Left ventricle myocardium inferior (tissue), 1 donor: ENCODE data around the gene RPRD1B. TPM values are rescaled to one million over a fixed set of nuclear protein-coding genes. Genes with fewer than 3 reads are reported as not detected.

Experiments
- DNase-seq: peaks from one replicate; pipeline ENCODE4 v3.0.0-alpha.2; 2020
- H3K27ac ChIP-seq: fragments of 200-600 bp; replicated peaks from 2 replicates; pipeline ENCODE4 v1.8.0; 2021
- H3K27me3 ChIP-seq: fragments of 200-600 bp; 2 replicates; pipeline ENCODE4 v1.8.0; 2021; ENCODE audit warnings: low read depth
- H3K36me3 ChIP-seq: fragments of 200-600 bp; 2 replicates; pipeline ENCODE4 v1.8.0; 2021
- H3K4me1 ChIP-seq: fragments of 200-600 bp; 2 replicates; pipeline ENCODE4 v1.8.0; 2021
- H3K4me3 ChIP-seq: fragments of 200-600 bp; 2 replicates; pipeline ENCODE4 v1.8.0; 2021; ENCODE audit warnings: mild to moderate bottlenecking, moderate library complexity
- H3K9me3 ChIP-seq: fragments of 200-600 bp; replicated peaks from 2 replicates; pipeline ENCODE4 v1.8.0; 2021
- intact Hi-C: fragments of 100-400 bp; cut with micrococcal nuclease; formaldehyde crosslinking; loops from one replicate; pipeline ENCODE4 v1.11.0; 2022
- total RNA-seq: library from RNA; stranded (reverse); fragmentation: NEBNext Ultra II Directional; extraction: Animal tissue kit (Norgen Biotek cat#: 25700); gene quantifications from one replicate; pipeline ENCODE4 v1.2.1, GENCODE V29; 2021
- TF ChIP-seq, protein P1 (sequence below): fragments of 200-600 bp; IDR thresholded peaks from 2 replicates; pipeline ENCODE4 v1.8.0; 2021; ENCODE audit warnings: antibody characterized with exemption, mild to moderate bottlenecking, borderline replicate concordance
- donor health status: DM: no; HTN: yes; CAD: no; lungs with severe emphysema.

RPRD1B gene
- total RNA-seq, 1 donor from 2014 or later, result 58.9 TPM

- H3K4me1 ChIP-seq, result peaks cover 76% of the 10 kb centered on the region
- TF ChIP-seq, protein P1, sequence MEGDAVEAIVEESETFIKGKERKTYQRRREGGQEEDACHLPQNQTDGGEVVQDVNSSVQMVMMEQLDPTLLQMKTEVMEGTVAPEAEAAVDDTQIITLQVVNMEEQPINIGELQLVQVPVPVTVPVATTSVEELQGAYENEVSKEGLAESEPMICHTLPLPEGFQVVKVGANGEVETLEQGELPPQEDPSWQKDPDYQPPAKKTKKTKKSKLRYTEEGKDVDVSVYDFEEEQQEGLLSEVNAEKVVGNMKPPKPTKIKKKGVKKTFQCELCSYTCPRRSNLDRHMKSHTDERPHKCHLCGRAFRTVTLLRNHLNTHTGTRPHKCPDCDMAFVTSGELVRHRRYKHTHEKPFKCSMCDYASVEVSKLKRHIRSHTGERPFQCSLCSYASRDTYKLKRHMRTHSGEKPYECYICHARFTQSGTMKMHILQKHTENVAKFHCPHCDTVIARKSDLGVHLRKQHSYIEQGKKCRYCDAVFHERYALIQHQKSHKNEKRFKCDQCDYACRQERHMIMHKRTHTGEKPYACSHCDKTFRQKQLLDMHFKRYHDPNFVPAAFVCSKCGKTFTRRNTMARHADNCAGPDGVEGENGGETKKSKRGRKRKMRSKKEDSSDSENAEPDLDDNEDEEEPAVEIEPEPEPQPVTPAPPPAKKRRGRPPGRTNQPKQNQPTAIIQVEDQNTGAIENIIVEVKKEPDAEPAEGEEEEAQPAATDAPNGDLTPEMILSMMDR, result no peak
- peak overlapping the region; percentile 90 for H3K27ac ChIP-seq
- H3K9me3 ChIP-seq, result no peaks in the 10 kb centered on the region
- no peak for DNase-seq
- H3K36me3 ChIP-seq, result peaks cover 55% of the 10 kb centered on the region
- intact Hi-C loops, result no loop called here
- no peaks in the 10 kb centered on the region for H3K27me3 ChIP-seq
- no peak overlapping the region for H3K4me3 ChIP-seq
These were observed 96.5 kb downstream of the RPRD1B start for GRCh38 chr20:38129893-38130609.

- Histone ChIP-seq H3K27me3 (no peaks in the 10 kb centered on the region), H3K9me3 (no peaks in the 10 kb centered on the region), H3K4me3 (no peak overlapping the region), H3K36me3 (peaks cover 61% of the 10 kb centered on the region), H3K4me1 (peaks cover 75% of the 10 kb centered on the region), H3K27ac (peak overlapping the region; percentile 90)
- TF ChIP-seq, protein P1, result no peak
- intact Hi-C loops, result no loop called here
- DNase-seq, result no peak
These were observed 97.4 kb downstream of the RPRD1B start for GRCh38 chr20:38130687-38131587.

GRCh38 chr20:38131588-38132121, 98.1 kb downstream of the RPRD1B start:
- H3K4me1 ChIP-seq, result peaks cover 75% of the 10 kb centered on the region
- DNase-seq, result no peak
- H3K36me3 ChIP-seq, result peaks cover 67% of the 10 kb centered on the region
- intact Hi-C loops, result no loop called here
- H3K4me3 ChIP-seq, result no peak overlapping the region
- TF ChIP-seq, protein P1, result no peak
- H3K9me3 ChIP-seq, result no peaks in the 10 kb centered on the region
- H3K27ac ChIP-seq, result peak overlapping the region; percentile 79
- no peaks in the 10 kb centered on the region for H3K27me3 ChIP-seq

- H3K36me3 ChIP-seq, result peaks cover 74% of the 10 kb centered on the region
- peaks cover 75% of the 10 kb centered on the region for H3K4me1 ChIP-seq
- H3K27me3 ChIP-seq, result no peaks in the 10 kb centered on the region
- H3K27ac ChIP-seq, result peak overlapping the region; percentile 79
- intact Hi-C loops, result no loop called here
- no peaks in the 10 kb centered on the region for H3K9me3 ChIP-seq
- TF ChIP-seq, protein P1, result no peak
- no peak for DNase-seq
- no peak overlapping the region for H3K4me3 ChIP-seq
These were observed 98.8 kb downstream of the RPRD1B start for GRCh38 chr20:38132156-38132909.
